ENCODE results near the gene CAND1. TPM values are rescaled to one million over a fixed set of nuclear protein-coding genes. Genes with fewer than 3 reads are reported as not detected.
A peak's percentile ranks its signal among the peaks of the same experiment; 100 is the strongest.

The CAND1 gene
- total and polyA plus RNA-seq, 12 donors, result 10.2 to 57.2 (median 35.4) TPM

GRCh38 chr12:67354966-67355365 is 85.8 kb downstream of the CAND1 start:
- Histone ChIP-seq H3K27ac (peak overlapping the region in 7 of 10 donors; percentile 11 to 63 (median 45)), H3K9me3 (no peaks in the 10 kb centered on the region), H3K4me3 (no peak overlapping the region), H3K27me3 (no peaks in the 10 kb centered on the region), H3K36me3 (no peaks in the 10 kb centered on the region), H3K4me1 (peaks cover 4 to 52% (median 37%) of the 10 kb centered on the region in 9 donors)
- DNase-seq, result no peak
- no peak for TF ChIP-seq CTCF (IDR thresholded peaks at IDR 0.05)
- 61 to 70% methylated on average over 1 of the region's 1 CpG for WGBS, 2 donors
- intact Hi-C loops (cut with DNase I), result loop anchor here (2.0 to 10.0 kb wide), 14 partner anchors 57 to 970 kb away; partner anchors contain the start of genes DYRK2 (in 1 of the 10) and IL26 (in 1 of the 10)
- no peak for ATAC-seq

- 9 to 11% methylated on average over 8 of the region's 8 CpGs for WGBS, 2 donors
- Histone ChIP-seq H3K4me1 (peaks cover 4 to 52% (median 37%) of the 10 kb centered on the region in 9 donors), H3K36me3 (no peaks in the 10 kb centered on the region), H3K27ac (peak overlapping the region in 6 of 10 donors; percentile 8 to 63 (median 41)), H3K9me3 (no peaks in the 10 kb centered on the region), H3K27me3 (no peaks in the 10 kb centered on the region), H3K4me3 (no peak overlapping the region)
- no peak for DNase-seq
- peak; percentile 26 to 74 (median 65) for TF ChIP-seq CTCF (IDR thresholded peaks at IDR 0.05)
- intact Hi-C loops (cut with DNase I), result loop anchor here in 9 of 10 donors (1.0 to 10.0 kb wide), 16 partner anchors 57 to 969 kb away; partner anchors contain the start of genes DYRK2 (in 1 of the 9) and IL26 (in 1 of the 9)
- peak; percentile 54 to 72 (median 66) for ATAC-seq
Measured at GRCh38 chr12:67355428-67356379, 86.5 kb downstream of the CAND1 start.

GRCh38 chr12:67356380-67356774 is 87.2 kb downstream of the CAND1 start:
- DNase-seq, result no peak
- Histone ChIP-seq H3K27me3 (no peaks in the 10 kb centered on the region), H3K27ac (peak overlapping the region in 5 of 10 donors; percentile 8 to 57 (median 31)), H3K4me3 (no peak overlapping the region), H3K4me1 (peaks cover 4 to 52% (median 37%) of the 10 kb centered on the region in 9 donors), H3K9me3 (no peaks in the 10 kb centered on the region), H3K36me3 (no peaks in the 10 kb centered on the region)
- intact Hi-C loops (cut with DNase I), result loop anchor here in 9 of 10 donors (1.0 to 10.0 kb wide), 15 partner anchors 56 to 968 kb away; partner anchors contain the start of genes DYRK2 (in 1 of the 9) and IL26 (in 1 of the 9)
- ATAC-seq, result no peak
- TF ChIP-seq CTCF (IDR thresholded peaks at IDR 0.05), result no peak
- 24 to 41% methylated on average over 1 of the region's 1 CpG for WGBS, 2 donors

GRCh38 chr12:67357376-67358125 is 88.4 kb downstream of the CAND1 start:
- H3K27ac ChIP-seq, result peak overlapping the region in 1 of 10 donors; percentile 41
- DNase-seq (no peak), ATAC-seq (no peak)
- intact Hi-C loops (cut with DNase I), result loop anchor here in 9 of 10 donors (2.0 to 10.0 kb wide), 14 partner anchors 55 to 967 kb away; partner anchors contain the start of genes DYRK2 (in 1 of the 9) and IL26 (in 1 of the 9)
- no peaks in the 10 kb centered on the region for H3K9me3 ChIP-seq
- WGBS, 2 donors, result 66 to 78% methylated on average over 7 of the region's 7 CpGs
- no peak overlapping the region for H3K4me3 ChIP-seq
- peaks cover 4 to 52% (median 37%) of the 10 kb centered on the region in 9 donors for H3K4me1 ChIP-seq
- no peaks in the 10 kb centered on the region for H3K27me3 ChIP-seq
- H3K36me3 ChIP-seq, result no peaks in the 10 kb centered on the region
- no peak for TF ChIP-seq CTCF (IDR thresholded peaks at IDR 0.05)
